Lower leg skin (tissue), 3 donors: ENCODE data around the gene OSBPL3.

ENCODE experiments used
- POLR2A ChIP-seq, 2 donors: fragments of 450-650 bp; IDR thresholded peaks; one replicate each; pipeline ENCODE4 v1.6.1; 2016 to 2017; ENCODE audit warnings: antibody characterized with exemption in 2 of 2, mild to moderate bottlenecking in 1 of 2, moderate library complexity in 1 of 2
- TF ChIP-seq, protein P1 (sequence below), 3 donors: fragments of 450-650 bp; IDR thresholded peaks; one replicate each; pipeline ENCODE4 v1.5.1; 2016; ENCODE audit warnings: antibody characterized with exemption in 3 of 3, mild to moderate bottlenecking in 3 of 3, moderate library complexity in 2 of 3

DNA sequence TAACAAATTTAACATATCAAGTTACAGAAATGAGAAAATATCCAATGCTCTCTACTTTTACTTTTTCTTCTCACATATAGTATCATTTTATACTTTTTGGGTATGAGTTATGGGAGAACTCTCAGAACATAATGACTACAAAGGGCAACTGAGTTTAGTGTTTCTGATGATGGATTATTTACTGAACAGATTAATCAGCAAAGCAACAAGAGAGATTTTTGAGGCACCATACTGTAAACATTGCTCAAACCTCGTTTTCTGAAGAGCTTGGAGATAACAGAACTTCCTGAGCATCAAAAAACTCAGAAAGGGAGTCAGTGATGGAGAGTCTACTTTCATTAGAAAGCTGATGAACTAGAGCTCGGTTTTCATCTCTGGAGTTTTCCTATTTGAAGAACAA lies 137.9 kb downstream of the OSBPL3 start:
- TF ChIP-seq POLR2A (IDR thresholded peaks at IDR 0.05): no peak
- TF ChIP-seq, protein P1, sequence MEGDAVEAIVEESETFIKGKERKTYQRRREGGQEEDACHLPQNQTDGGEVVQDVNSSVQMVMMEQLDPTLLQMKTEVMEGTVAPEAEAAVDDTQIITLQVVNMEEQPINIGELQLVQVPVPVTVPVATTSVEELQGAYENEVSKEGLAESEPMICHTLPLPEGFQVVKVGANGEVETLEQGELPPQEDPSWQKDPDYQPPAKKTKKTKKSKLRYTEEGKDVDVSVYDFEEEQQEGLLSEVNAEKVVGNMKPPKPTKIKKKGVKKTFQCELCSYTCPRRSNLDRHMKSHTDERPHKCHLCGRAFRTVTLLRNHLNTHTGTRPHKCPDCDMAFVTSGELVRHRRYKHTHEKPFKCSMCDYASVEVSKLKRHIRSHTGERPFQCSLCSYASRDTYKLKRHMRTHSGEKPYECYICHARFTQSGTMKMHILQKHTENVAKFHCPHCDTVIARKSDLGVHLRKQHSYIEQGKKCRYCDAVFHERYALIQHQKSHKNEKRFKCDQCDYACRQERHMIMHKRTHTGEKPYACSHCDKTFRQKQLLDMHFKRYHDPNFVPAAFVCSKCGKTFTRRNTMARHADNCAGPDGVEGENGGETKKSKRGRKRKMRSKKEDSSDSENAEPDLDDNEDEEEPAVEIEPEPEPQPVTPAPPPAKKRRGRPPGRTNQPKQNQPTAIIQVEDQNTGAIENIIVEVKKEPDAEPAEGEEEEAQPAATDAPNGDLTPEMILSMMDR (IDR thresholded peaks at IDR 0.05): no peak
